Left lung (tissue), 10 donors: ENCODE data around the gene CBS. TPM values are rescaled to one million over a fixed set of nuclear protein-coding genes. Genes with fewer than 3 reads are reported as not detected.
"Not testable (repeated sequence)": the region's sequence is repeated elsewhere in the genome, so short reads cannot be mapped to it uniquely, and the experiment has no call there.

Experiments used
- ATAC-seq: fragments of 200-7000 bp; cut with Tn5 transposase; one replicate; pipeline ENCODE4 v1.9.1; 2020; ENCODE audit warnings: moderate library complexity
- DNase-seq, 4 donors: peaks; one replicate each; pipeline ENCODE4 v3.0.0-alpha.2; 2013 to 2020
- H3K27ac ChIP-seq, 2 donors: fragments of 200-600 bp; sonication (generic) in 1 of 2; one replicate each; pipeline versions ENCODE4 v1.5.0 to v1.8.0; 2020 to 2021
- H3K27me3 ChIP-seq, 2 donors: fragments of 200-600 bp; sonication (generic) in 1 of 2; one replicate each; pipeline versions ENCODE4 v1.5.0 to v1.8.0; 2020 to 2021
- H3K36me3 ChIP-seq, 2 donors: fragments of 200-600 bp; sonication (generic) in 1 of 2; one replicate each; pipeline versions ENCODE4 v1.5.0 to v1.8.0; 2020 to 2021
- H3K4me1 ChIP-seq, 2 donors: fragments of 200-600 bp; one replicate each; pipeline ENCODE4 v1.8.0; 2021
- H3K4me3 ChIP-seq, 2 donors: fragments of 200-600 bp; sonication (generic) in 1 of 2; one replicate each; pipeline versions ENCODE4 v1.5.0 to v1.8.0; 2020 to 2021; ENCODE audit warnings: mild to moderate bottlenecking in 1 of 2
- H3K9me3 ChIP-seq, 2 donors: fragments of 200-600 bp; sonication (generic) in 1 of 2; one replicate each; pipeline versions ENCODE4 v1.5.0 to v1.8.0; 2020 to 2021
- intact Hi-C, 2 donors: fragments of 100-400 bp; cut with DNase I; formaldehyde crosslinking; loops; one replicate each; pipeline versions ENCODE4 v1.11.2 to v1.14.2; 2022
- polyA plus RNA-seq, 6 donors: library from polyadenylated mRNA; unstranded; fragments of 120-200 nt; gene quantifications; one replicate each; pipeline ENCODE4 v1.2.1, GENCODE V29; 2013; ENCODE audit not compliant: insufficient read length in 6 of 6
- total RNA-seq, 2 donors: library from RNA; stranded (reverse); fragmentation: NEBNext Ultra II Directional; extraction: Animal tissue kit (Norgen Biotek cat#: 25700); gene quantifications; one replicate each; pipeline ENCODE4 v1.2.1, GENCODE V29; 2021
- donor health status: DM: no; HTN: yes; CAD: no.
- donor health status: DM: no; HTN: no; CAD: no.

The CBS gene
- total and polyA plus RNA-seq, 8 donors: 3.4 to 52.5 (median 5.2) TPM

GRCh38 chr21:43064265-43064917, 11.2 kb downstream of the CBS start:
- H3K27me3 ChIP-seq, H3K9me3 ChIP-seq, H3K4me3 ChIP-seq, DNase-seq, H3K36me3 ChIP-seq, H3K4me1 ChIP-seq, H3K27ac ChIP-seq, intact Hi-C loops, ATAC-seq: not testable (repeated sequence)

- H3K4me3 ChIP-seq, DNase-seq, H3K9me3 ChIP-seq, ATAC-seq, H3K4me1 ChIP-seq, intact Hi-C loops, H3K27ac ChIP-seq, H3K36me3 ChIP-seq, H3K27me3 ChIP-seq: not testable (repeated sequence)
These were observed 12.5 kb downstream of the CBS start for GRCh38 chr21:43062955-43063664.

GRCh38 chr21:43053112-43053511, 22.5 kb downstream of the CBS start:
- H3K36me3 ChIP-seq, intact Hi-C loops, ATAC-seq, H3K4me3 ChIP-seq, DNase-seq, H3K27me3 ChIP-seq, H3K9me3 ChIP-seq, H3K27ac ChIP-seq, H3K4me1 ChIP-seq: not testable (repeated sequence)

GRCh38 chr21:43045876-43046821, 29.5 kb downstream of the CBS start:
- peak overlapping the region in 1 of 2 donors; percentile 33 for H3K27ac ChIP-seq
- H3K27me3 ChIP-seq, H3K4me1 ChIP-seq, H3K4me3 ChIP-seq, intact Hi-C loops, H3K9me3 ChIP-seq, H3K36me3 ChIP-seq, DNase-seq: not testable (repeated sequence)
- ATAC-seq: peak; percentile 34

GRCh38 chr21:43045165-43045875, 30.3 kb downstream of the CBS start:
- DNase-seq, intact Hi-C loops, H3K36me3 ChIP-seq, H3K27me3 ChIP-seq, H3K4me3 ChIP-seq, H3K9me3 ChIP-seq, H3K4me1 ChIP-seq: not testable (repeated sequence)
- peak; percentile 90 for ATAC-seq
- H3K27ac ChIP-seq: peak overlapping the region in 1 of 2 donors; percentile 64

- H3K4me1 ChIP-seq, DNase-seq, intact Hi-C loops: not testable (repeated sequence)
These were observed 31.1 kb downstream of the CBS start for GRCh38 chr21:43044547-43044946.

GRCh38 chr21:43043291-43043690, 32.3 kb downstream of the CBS start:
- H3K36me3 ChIP-seq, H3K9me3 ChIP-seq, DNase-seq, ATAC-seq, H3K27me3 ChIP-seq, intact Hi-C loops, H3K27ac ChIP-seq, H3K4me1 ChIP-seq, H3K4me3 ChIP-seq: not testable (repeated sequence)

More at GRCh38 chr21:43044547-43044946, 31.1 kb downstream of the CBS start:
- H3K27ac ChIP-seq, H3K36me3 ChIP-seq, ATAC-seq, H3K4me3 ChIP-seq, H3K27me3 ChIP-seq, H3K9me3 ChIP-seq: not testable (repeated sequence)

- H3K36me3 ChIP-seq, intact Hi-C loops, H3K4me1 ChIP-seq, ATAC-seq, H3K4me3 ChIP-seq, H3K9me3 ChIP-seq, H3K27me3 ChIP-seq, DNase-seq, H3K27ac ChIP-seq: not testable (repeated sequence)
These were observed 33.5 kb downstream of the CBS start for GRCh38 chr21:43042169-43042568.

- H3K4me3 ChIP-seq, H3K36me3 ChIP-seq, H3K27ac ChIP-seq, H3K4me1 ChIP-seq, intact Hi-C loops, H3K9me3 ChIP-seq, DNase-seq, H3K27me3 ChIP-seq: not testable (repeated sequence)
- ATAC-seq: peak; percentile 22
These were observed 37.0 kb downstream of the CBS start for GRCh38 chr21:43038659-43039044.

- H3K9me3 ChIP-seq, intact Hi-C loops, H3K27ac ChIP-seq, H3K4me3 ChIP-seq, H3K27me3 ChIP-seq, ATAC-seq, H3K4me1 ChIP-seq, DNase-seq: not testable (repeated sequence)
- peaks cover 0 to 13% of the 10 kb centered on the region in 2 donors for H3K36me3 ChIP-seq
These were observed 37.5 kb downstream of the CBS start for GRCh38 chr21:43037918-43038658.

- peak in 2 of 4 donors; percentile 48 to 85 for DNase-seq
- H3K4me3 ChIP-seq, H3K9me3 ChIP-seq, H3K4me1 ChIP-seq, H3K27ac ChIP-seq, intact Hi-C loops, H3K27me3 ChIP-seq: not testable (repeated sequence)
- ATAC-seq: peak; percentile 74
- H3K36me3 ChIP-seq: peaks cover 0 to 25% of the 10 kb centered on the region in 2 donors
These were observed 38.7 kb downstream of the CBS start for GRCh38 chr21:43036889-43037288.
